NCI-H187 treated with DMSO at 0.1 percent for 48 hours (cell line): ENCODE measurements around the gene PERP.

Experiments
- DNase-seq: peaks from one replicate; lab custom pipeline; 2025; lab: John Stamatoyannopoulos, UW

The PERP gene

GRCh38 chr6:138044972-138045371 lies 62.2 kb downstream of the PERP start:
- no peak for DNase-seq

GRCh38 chr6:138044458-138044857 lies 62.8 kb downstream of the PERP start:
- DNase-seq: no peak
